Measurements from ENCODE around the gene LARGE1. TPM values are rescaled to one million over a fixed set of nuclear protein-coding genes. Genes with fewer than 3 reads are reported as not detected.

LARGE1 gene
- total RNA-seq, 1 donor: 22.8 TPM

DNA sequence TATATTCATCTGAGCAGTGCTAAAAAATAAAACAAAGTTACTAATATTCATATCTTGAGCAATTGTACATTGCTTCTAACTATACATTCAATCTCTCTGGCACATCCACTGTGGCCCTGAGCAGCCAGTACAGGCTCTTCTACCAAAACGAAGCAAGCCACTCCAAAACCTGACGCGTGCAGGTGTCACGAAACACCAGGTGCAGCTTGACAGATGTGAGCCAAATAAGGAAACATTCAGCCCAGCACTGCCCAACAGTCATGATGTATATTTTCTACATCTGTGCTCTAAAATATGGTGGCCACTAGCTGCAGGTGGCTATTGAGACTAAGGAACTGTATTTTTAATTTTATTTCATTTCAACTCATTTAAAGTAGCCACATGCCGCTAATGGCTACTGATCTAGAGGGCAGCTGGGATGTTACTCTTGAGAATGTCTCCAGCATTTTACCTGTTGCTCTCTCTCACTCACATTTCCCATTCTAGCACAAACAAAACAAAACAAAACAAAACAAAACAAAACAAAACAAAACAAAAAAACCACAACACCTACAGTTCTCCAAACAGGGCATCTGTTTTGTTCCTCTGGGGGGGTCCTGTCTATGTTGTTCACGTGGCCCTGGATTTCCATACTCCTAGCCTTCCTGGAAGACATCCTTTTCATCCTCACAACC lies 77.7 kb downstream of the LARGE1 start:
- H3K79me2 ChIP-seq (ENCODE audit: insufficient read depth, low read length): no peaks in the 10 kb centered on the region
- H2AFZ ChIP-seq (ENCODE audit: low read length): no peak overlapping the region
- peaks cover under 1% of the 10 kb centered on the region for H4K20me1 ChIP-seq (ENCODE audit: insufficient read depth, low read length)
- no peaks in the 10 kb centered on the region for H3K9me3 ChIP-seq (ENCODE audit: low read depth, low read length)
- H3K27ac ChIP-seq (ENCODE audit: low read depth, low read length): no peak overlapping the region
- no peak overlapping the region for H3K4me3 ChIP-seq (ENCODE audit: insufficient read depth, low read length)
- DNase-seq (ENCODE audit: insufficient read length, low spot score, missing footprints): no peak
- H3K4me1 ChIP-seq (ENCODE audit: insufficient read depth, low read length): peaks cover 7% of the 10 kb centered on the region
- no peak overlapping the region for H3K4me2 ChIP-seq (ENCODE audit: insufficient read depth, low read length)
- TF ChIP-seq, protein P1, sequence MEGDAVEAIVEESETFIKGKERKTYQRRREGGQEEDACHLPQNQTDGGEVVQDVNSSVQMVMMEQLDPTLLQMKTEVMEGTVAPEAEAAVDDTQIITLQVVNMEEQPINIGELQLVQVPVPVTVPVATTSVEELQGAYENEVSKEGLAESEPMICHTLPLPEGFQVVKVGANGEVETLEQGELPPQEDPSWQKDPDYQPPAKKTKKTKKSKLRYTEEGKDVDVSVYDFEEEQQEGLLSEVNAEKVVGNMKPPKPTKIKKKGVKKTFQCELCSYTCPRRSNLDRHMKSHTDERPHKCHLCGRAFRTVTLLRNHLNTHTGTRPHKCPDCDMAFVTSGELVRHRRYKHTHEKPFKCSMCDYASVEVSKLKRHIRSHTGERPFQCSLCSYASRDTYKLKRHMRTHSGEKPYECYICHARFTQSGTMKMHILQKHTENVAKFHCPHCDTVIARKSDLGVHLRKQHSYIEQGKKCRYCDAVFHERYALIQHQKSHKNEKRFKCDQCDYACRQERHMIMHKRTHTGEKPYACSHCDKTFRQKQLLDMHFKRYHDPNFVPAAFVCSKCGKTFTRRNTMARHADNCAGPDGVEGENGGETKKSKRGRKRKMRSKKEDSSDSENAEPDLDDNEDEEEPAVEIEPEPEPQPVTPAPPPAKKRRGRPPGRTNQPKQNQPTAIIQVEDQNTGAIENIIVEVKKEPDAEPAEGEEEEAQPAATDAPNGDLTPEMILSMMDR (IDR thresholded peaks at IDR 0.05; ENCODE audit: extremely low read depth, low read depth, low read length): no peak
- no peaks in the 10 kb centered on the region for H3K36me3 ChIP-seq (ENCODE audit: insufficient read depth, low read length)
- no peaks in the 10 kb centered on the region for H3K27me3 ChIP-seq (ENCODE audit: insufficient read depth, low read length)

DNA sequence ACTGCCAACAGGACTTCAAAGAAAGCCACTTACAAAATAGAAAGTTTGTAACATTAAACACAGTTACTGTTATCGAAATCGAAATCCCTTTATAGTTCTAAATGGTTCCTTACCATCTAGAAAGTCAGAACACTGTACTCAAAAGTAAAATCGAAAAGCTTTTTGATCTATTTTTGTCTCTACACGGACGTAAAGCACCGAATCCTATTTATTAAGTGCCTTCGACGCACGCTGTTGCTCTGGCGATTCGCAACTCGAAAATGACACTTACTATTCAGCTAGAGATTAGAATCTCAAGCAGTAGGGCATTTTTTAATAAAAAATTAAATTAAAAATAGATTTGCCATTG lies 78.3 kb downstream of the LARGE1 start:
- Histone ChIP-seq H3K27ac (ENCODE audit: low read depth, low read length) (no peak overlapping the region), H2AFZ (ENCODE audit: low read length) (no peak overlapping the region)
- no peak for DNase-seq (ENCODE audit: insufficient read length, low spot score, missing footprints)

DNA sequence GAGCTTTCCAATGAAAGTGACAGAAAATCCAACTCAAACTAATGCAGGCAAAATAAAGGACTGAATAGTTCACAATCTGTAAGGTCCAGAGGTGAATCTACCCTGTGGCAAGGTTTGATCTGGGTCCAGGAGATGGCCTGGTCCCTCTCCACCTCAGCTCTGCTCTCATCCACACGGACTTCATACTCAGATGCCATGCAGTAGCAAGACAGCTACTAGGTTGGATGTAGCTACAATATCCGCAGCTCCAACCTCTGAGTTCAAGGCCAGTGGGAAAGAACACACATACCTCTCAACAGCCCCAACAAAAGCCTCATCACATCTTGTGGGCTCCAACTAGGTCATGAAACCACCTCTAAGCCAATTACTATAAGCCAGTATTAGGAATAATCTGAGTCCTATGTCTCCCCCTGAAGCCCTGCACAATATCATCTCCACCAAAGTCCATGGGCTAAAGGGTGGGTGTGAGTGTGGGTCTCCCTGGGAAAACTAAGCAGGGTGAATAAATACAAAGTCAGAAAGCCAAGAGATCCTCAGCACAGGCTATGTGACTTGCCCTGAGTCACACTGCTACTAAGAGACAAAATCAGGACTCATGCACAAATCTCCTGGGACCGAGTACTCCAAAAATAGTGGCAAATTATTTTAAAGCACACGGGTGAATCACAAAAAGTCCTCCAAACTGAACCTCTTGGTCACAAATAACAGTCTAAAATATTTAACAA lies 78.8 kb downstream of the LARGE1 start:
- Histone ChIP-seq H3K79me2 (ENCODE audit: insufficient read depth, low read length) (no peaks in the 10 kb centered on the region), H3K9me3 (ENCODE audit: low read depth, low read length) (no peaks in the 10 kb centered on the region), H3K4me2 (ENCODE audit: insufficient read depth, low read length) (no peak overlapping the region), H3K27ac (ENCODE audit: low read depth, low read length) (no peak overlapping the region), H3K36me3 (ENCODE audit: insufficient read depth, low read length) (no peaks in the 10 kb centered on the region), H3K4me1 (ENCODE audit: insufficient read depth, low read length) (peaks cover 7% of the 10 kb centered on the region), H2AFZ (ENCODE audit: low read length) (no peak overlapping the region), H3K4me3 (ENCODE audit: insufficient read depth, low read length) (no peak overlapping the region), H3K27me3 (ENCODE audit: insufficient read depth, low read length) (no peaks in the 10 kb centered on the region), H4K20me1 (ENCODE audit: insufficient read depth, low read length) (peaks cover 5% of the 10 kb centered on the region)
- TF ChIP-seq, protein P1 (IDR thresholded peaks at IDR 0.05; ENCODE audit: extremely low read depth, low read depth, low read length): no peak
- DNase-seq (ENCODE audit: insufficient read length, low spot score, missing footprints): peak; percentile 58

More for the DNA sequence above, 78.3 kb downstream of the LARGE1 start:
- Histone ChIP-seq H3K9me3 (ENCODE audit: low read depth, low read length) (no peaks in the 10 kb centered on the region), H3K27me3 (ENCODE audit: insufficient read depth, low read length) (no peaks in the 10 kb centered on the region), H3K36me3 (ENCODE audit: insufficient read depth, low read length) (no peaks in the 10 kb centered on the region), H4K20me1 (ENCODE audit: insufficient read depth, low read length) (peaks cover 5% of the 10 kb centered on the region), H3K79me2 (ENCODE audit: insufficient read depth, low read length) (no peaks in the 10 kb centered on the region), H3K4me3 (ENCODE audit: insufficient read depth, low read length) (no peak overlapping the region), H3K4me1 (ENCODE audit: insufficient read depth, low read length) (peaks cover 7% of the 10 kb centered on the region), H3K4me2 (ENCODE audit: insufficient read depth, low read length) (no peak overlapping the region)
- TF ChIP-seq, protein P1 (IDR thresholded peaks at IDR 0.05; ENCODE audit: extremely low read depth, low read depth, low read length): no peak

DNA sequence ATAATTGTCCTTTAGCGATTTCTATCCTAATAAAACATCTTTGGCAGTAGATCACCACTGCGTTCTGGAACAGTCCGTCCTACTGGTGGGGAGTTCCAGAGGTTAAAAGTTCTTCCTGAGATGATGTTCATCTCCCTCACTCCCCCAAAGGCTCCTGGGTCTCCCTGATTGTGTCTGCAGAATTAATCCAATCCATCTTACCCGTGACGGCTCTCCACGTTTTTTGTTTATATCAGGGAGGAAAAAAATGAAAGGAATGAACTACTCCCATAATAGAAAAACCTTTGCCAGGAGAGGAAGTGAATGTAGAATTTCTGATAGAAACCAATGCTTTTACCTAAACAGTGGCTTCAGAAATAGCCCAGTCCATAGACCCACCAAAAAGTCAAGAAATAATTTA lies 81.6 kb downstream of the LARGE1 start:
- TF ChIP-seq, protein P1 (IDR thresholded peaks at IDR 0.05; ENCODE audit: extremely low read depth, low read depth, low read length): no peak
- Histone ChIP-seq H3K9me3 (ENCODE audit: low read depth, low read length) (no peaks in the 10 kb centered on the region), H3K4me3 (ENCODE audit: insufficient read depth, low read length) (no peak overlapping the region), H3K4me2 (ENCODE audit: insufficient read depth, low read length) (no peak overlapping the region), H3K27me3 (ENCODE audit: insufficient read depth, low read length) (no peaks in the 10 kb centered on the region), H3K27ac (ENCODE audit: low read depth, low read length) (no peak overlapping the region), H3K4me1 (ENCODE audit: insufficient read depth, low read length) (peaks cover 7% of the 10 kb centered on the region), H4K20me1 (ENCODE audit: insufficient read depth, low read length) (peaks cover 5% of the 10 kb centered on the region), H3K36me3 (ENCODE audit: insufficient read depth, low read length) (no peaks in the 10 kb centered on the region), H2AFZ (ENCODE audit: low read length) (no peak overlapping the region), H3K79me2 (ENCODE audit: insufficient read depth, low read length) (no peaks in the 10 kb centered on the region)
- DNase-seq (ENCODE audit: insufficient read length, low spot score, missing footprints): no peak

Measured in osteoblast (primary cell).